IPS-18c (cell line): ENCODE results near the gene ATN1.

Source experiments
- H3K4me3 ChIP-seq: 2 replicates; pipeline ENCODE4 v1.7.0; 2013; ENCODE audit warnings: low read depth, mild to moderate bottlenecking, low read length, moderate library complexity; ENCODE audit not compliant: insufficient read depth
- H3K9me3 ChIP-seq: one replicate; pipeline ENCODE4 v1.6.1; 2013; ENCODE audit warnings: mild to moderate bottlenecking, low read length, moderate library complexity; ENCODE audit not compliant: control insufficient read depth, insufficient read depth

Gene ATN1

DNA sequence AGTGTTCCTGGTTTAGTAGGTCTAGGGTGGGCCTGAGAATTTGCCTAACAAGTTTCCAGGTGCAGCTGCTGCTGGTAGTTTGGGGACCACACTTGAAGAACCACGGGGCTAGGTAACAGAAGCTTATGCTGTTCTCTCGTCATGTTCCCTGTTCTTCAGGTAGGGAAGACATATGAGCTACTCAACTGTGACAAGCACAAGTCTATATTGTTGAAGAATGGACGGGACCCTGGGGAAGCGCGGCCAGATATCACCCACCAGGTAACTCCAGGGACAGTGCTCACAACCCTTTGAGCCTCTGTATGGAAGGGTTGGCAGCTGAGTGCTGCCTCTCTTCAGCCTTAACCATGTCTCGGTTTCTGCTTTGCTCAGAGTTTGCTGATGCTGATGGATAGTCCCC is 46.4 kb downstream of the ATN1 start:
- Histone ChIP-seq H3K4me3 (no peak overlapping the region), H3K9me3 (no peaks in the 10 kb centered on the region)

GRCh38 chr12:6975297-6976032 is 47.7 kb downstream of the ATN1 start:
- Histone ChIP-seq H3K4me3 (no peak overlapping the region), H3K9me3 (no peaks in the 10 kb centered on the region)

GRCh38 chr12:6977653-6978052 is 49.9 kb downstream of the ATN1 start:
- H3K4me3 ChIP-seq: no peak overlapping the region
- no peaks in the 10 kb centered on the region for H3K9me3 ChIP-seq

DNA sequence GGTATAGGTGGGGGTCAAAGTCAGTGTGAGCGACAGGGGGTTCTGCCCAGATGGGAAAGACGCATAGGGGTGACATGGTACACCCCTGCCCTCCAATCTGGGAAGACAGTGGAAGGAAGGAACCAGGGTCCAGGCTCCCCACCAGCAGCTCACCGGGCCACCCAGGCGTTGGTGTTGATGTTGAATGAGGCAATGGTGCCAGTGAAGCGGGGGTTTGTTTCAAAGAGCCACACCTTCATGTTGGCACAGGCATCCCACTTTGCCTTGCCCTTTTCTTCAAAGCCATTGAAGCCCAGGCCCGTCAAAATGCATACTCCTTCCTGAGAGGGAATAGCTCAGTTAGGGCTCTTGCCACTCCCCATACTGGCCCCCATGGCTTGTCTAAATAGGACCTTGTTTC is 50.4 kb downstream of the ATN1 start:
- H3K9me3 ChIP-seq: no peaks in the 10 kb centered on the region
- no peak overlapping the region for H3K4me3 ChIP-seq

GRCh38 chr12:6978611-6979011 is 50.9 kb downstream of the ATN1 start:
- Histone ChIP-seq H3K4me3 (no peak overlapping the region), H3K9me3 (no peaks in the 10 kb centered on the region)

DNA sequence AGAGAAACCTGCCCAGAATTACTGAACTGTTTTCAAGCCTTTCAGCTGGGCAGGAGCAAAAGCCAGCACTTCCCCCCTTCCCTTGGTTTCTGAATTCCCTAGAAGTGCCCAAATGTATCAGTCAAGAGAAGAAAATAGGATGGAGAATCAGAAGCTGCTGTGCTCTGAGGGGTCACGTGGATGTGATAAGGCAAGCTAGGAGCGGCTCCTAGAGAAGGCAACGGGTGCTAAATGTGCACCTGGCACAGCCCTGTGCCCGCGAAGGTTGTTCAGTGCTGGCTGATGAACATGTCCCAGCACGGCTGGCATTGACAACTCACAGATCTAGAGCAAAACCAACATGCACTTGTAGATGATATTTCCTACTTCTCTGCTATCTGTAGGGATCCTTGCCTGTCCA is 51.3 kb downstream of the ATN1 start:
- Histone ChIP-seq H3K4me3 (no peak overlapping the region), H3K9me3 (no peaks in the 10 kb centered on the region)

DNA sequence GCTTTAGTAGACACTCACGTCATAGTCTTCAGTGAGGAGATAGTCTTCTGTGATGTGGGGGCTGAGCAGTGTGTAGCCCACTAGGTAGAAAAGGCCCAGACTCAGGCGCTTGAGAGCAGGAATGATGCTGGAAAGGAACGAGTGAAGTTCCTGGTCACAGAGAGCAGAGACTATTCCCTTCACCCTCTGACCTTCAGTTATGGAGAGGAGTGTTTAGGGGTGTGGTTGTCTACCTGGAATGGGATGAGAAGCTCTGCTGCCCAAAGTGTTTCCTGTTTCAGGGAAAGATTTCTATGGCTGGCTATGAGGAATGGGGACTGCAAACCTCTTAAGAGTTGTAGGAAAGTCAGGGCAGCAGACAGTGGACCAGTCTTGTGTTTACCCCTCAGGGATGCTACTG is 51.7 kb downstream of the ATN1 start:
- Histone ChIP-seq H3K9me3 (no peaks in the 10 kb centered on the region), H3K4me3 (no peak overlapping the region)

DNA sequence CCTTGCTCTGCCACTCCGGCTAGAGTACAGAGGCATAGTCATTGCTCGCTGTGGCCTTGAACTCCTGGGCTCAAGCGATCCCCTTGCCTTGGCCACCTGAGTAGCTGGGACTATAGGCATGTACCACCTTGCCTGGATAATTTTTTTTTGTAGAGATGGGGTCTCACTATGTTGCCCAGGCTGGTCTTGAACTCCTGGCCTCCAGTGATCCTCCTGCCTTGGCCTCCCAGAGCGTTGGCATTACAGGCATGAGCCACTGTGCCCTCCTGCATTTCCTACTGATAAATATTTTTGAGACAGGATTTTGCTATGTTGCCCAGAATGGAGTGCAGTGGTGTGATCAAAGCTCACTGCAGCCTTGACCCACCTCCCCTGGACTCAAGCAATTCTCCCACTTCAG is 52.3 kb downstream of the ATN1 start:
- Histone ChIP-seq H3K4me3 (no peak overlapping the region), H3K9me3 (no peaks in the 10 kb centered on the region)

GRCh38 chr12:6980740-6981139 is 53.0 kb downstream of the ATN1 start:
- Histone ChIP-seq H3K4me3 (no peak overlapping the region), H3K9me3 (no peaks in the 10 kb centered on the region)

DNA sequence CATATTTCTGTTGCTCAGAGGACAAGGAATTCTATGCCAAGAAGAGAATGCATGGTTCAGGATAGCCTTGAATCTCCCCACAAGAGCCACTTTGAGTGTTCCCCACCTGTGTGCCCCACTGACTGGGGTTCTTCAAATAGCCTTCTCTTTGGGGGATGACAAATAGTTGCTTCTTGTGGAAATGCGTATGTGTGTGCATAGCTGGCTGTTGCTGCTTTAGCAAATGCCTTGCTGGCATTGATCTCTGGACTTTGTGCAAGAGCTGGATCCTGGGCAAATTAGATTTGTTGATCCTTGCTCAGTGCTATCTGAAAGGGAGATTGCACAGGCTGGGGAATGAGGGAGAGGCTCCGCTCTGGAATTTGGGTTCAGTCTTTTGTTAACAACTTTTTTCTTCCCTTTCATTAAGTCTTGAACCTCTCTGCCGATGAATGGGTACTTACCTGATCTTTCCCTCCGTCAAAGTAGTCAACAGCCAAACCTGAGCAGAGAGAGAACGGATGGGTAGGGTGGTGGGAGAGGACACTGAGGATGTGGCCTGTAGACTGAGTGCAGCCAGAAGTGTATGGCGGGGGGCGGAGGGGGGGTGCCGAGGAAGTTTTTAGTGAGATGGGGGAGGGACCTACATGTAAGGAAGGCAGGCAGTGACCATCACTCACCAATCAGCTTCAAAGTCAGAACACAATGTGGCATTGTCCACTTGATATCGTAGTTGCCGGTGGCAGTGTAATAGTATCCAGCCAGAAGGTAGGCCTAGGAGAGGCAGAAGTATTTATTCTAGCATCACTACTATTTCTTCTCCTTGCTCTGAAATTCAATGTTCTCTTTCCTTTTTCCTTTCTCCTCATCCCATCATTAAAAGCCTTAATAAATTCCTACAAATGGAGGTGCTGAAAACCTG is 53.6 kb downstream of the ATN1 start:
- no peak overlapping the region for H3K4me3 ChIP-seq
- H3K9me3 ChIP-seq: no peaks in the 10 kb centered on the region

GRCh38 chr12:6982532-6982931 is 54.8 kb downstream of the ATN1 start:
- no peak overlapping the region for H3K4me3 ChIP-seq
- no peaks in the 10 kb centered on the region for H3K9me3 ChIP-seq

GRCh38 chr12:6987956-6988553 is 60.3 kb downstream of the ATN1 start:
- no peaks in the 10 kb centered on the region for H3K9me3 ChIP-seq
- no peak overlapping the region for H3K4me3 ChIP-seq
